T47D (cell line): Measurements from ENCODE around the gene KCNMA1.
"Not testable (repeated sequence)": the region's sequence is repeated elsewhere in the genome, so short reads cannot be mapped to it uniquely, and the experiment has no call there.

Source experiments
- DNase-seq, 2 experiments: peaks; one replicate each; pipeline versions ENCODE4 v3.0.0 to v3.0.0-alpha.2; 2011 to 2012; ENCODE audit warnings: low read depth in 1 of 2, low spot score in 1 of 2
- JUND ChIP-seq: IDR thresholded peaks from 2 replicates; pipeline ENCODE4 v1.6.1; 2012; ENCODE audit warnings: low read depth
- in situ Hi-C: cut with HindIII; loops from 2 replicates; pipeline ENCODE4 v1.10.0; 2016; ENCODE audit warnings: low sequenced_read_pairs, low pct_unique_long_range_greater_than_20kb

The KCNMA1 gene

GRCh38 chr10:77673101-77673500 lies 35.5 kb upstream of the KCNMA1 start:
- DNase-seq, result no peak

GRCh38 chr10:77671594-77672252 lies 34.1 kb upstream of the KCNMA1 start:
- TF ChIP-seq JUND, result no peak
- in situ Hi-C loops, result no loop called here
- no peak for DNase-seq

More at GRCh38 chr10:77673101-77673500, 35.5 kb upstream of the KCNMA1 start:
- TF ChIP-seq JUND, result no peak
- in situ Hi-C loops, result no loop called here

GRCh38 chr10:77670817-77671443 lies 33.3 kb upstream of the KCNMA1 start:
- DNase-seq, result no peak
- in situ Hi-C loops, result no loop called here
- TF ChIP-seq JUND, result no peak

GRCh38 chr10:77669892-77670291 lies 32.3 kb upstream of the KCNMA1 start:
- DNase-seq, result no peak
- in situ Hi-C loops, result no loop called here
- TF ChIP-seq JUND, result no peak

GRCh38 chr10:77667426-77668324 lies 30.1 kb upstream of the KCNMA1 start:
- TF ChIP-seq JUND, result no peak
- in situ Hi-C loops, result no loop called here
- no peak for DNase-seq

GRCh38 chr10:77666821-77667220 lies 29.2 kb upstream of the KCNMA1 start:
- in situ Hi-C loops, result no loop called here
- TF ChIP-seq JUND, result no peak
- DNase-seq, result no peak

- no peak for TF ChIP-seq JUND
- DNase-seq, result no peak
- in situ Hi-C loops, result no loop called here
These were observed 27.1 kb upstream of the KCNMA1 start for GRCh38 chr10:77664696-77665095.

- in situ Hi-C loops, result no loop called here
- no peak for TF ChIP-seq JUND
- DNase-seq, result no peak
These were observed 26.4 kb upstream of the KCNMA1 start for GRCh38 chr10:77664008-77664407.

- TF ChIP-seq JUND, result no peak
- no peak for DNase-seq
- in situ Hi-C loops, result no loop called here
These were observed 24.1 kb upstream of the KCNMA1 start for GRCh38 chr10:77661674-77662073.

GRCh38 chr10:77661100-77661499 lies 23.5 kb upstream of the KCNMA1 start:
- no peak for DNase-seq
- no peak for TF ChIP-seq JUND
- in situ Hi-C loops, result no loop called here

GRCh38 chr10:77659046-77659670 lies 21.6 kb upstream of the KCNMA1 start:
- DNase-seq, in situ Hi-C loops: not testable (repeated sequence)

GRCh38 chr10:77653210-77653609 lies 15.6 kb upstream of the KCNMA1 start:
- TF ChIP-seq JUND, result no peak
- no peak for DNase-seq
- in situ Hi-C loops, result no loop called here
